ENCODE results near the gene TRIM24. TPM values are rescaled to one million over a fixed set of nuclear protein-coding genes. Genes with fewer than 3 reads are reported as not detected.
"Not testable (repeated sequence)": the region's sequence is repeated elsewhere in the genome, so short reads cannot be mapped to it uniquely, and the experiment has no call there.

The TRIM24 gene
- total RNA-seq (10 to 100 TPM; 55.9 to 63.2 TPM), polyA plus RNA-seq (ENCODE audit: insufficient read depth, low read depth, low replicate concordance) (38.7 TPM)
- long read RNA-seq, donor 1, full-length matches to known transcripts, result 9 of 23 reads
- long read RNA-seq, donor 1, partial matches to known transcripts, result 14 of 23 reads
- long read RNA-seq, donor 1, other reads (novel, unspliced or antisense), result 0 of 23 reads
- long read RNA-seq, donor 2, full-length matches to known transcripts, result 2 of 10 reads
- long read RNA-seq, donor 2, partial matches to known transcripts, result 8 of 10 reads
- long read RNA-seq, donor 2, other reads (novel, unspliced or antisense), result 0 of 10 reads

- peaks cover 3% of the 10 kb centered on the region for H3K4me1 ChIP-seq
- no peaks in the 10 kb centered on the region for H3K36me3 ChIP-seq (ENCODE audit: low read depth, missing control alignments)
- no peak for TF ChIP-seq CTCF (IDR thresholded peaks at IDR 0.05)
- peak; percentile 36 for TF ChIP-seq POLR2A (IDR thresholded peaks at IDR 0.05)
- peak within 1 kb of the TSS; percentile 85 for H3K27ac ChIP-seq
- no peak for DNase-seq
- intact Hi-C loops (cut with DNase I; ENCODE audit: low total_unique reads), result no loop called here
- peak within 1 kb of the TSS; percentile 72 to 88 for H3K4me3 ChIP-seq
- WGBS, 2 donors, result 0 to 1% methylated on average over 6 to 59 of the region's 59 CpGs
- H3K27me3 ChIP-seq, result no peaks in the 10 kb centered on the region
- H3K9me3 ChIP-seq, result no peaks in the 10 kb centered on the region
These were observed at the start of gene TRIM24 for GRCh38 chr7:138460176-138460648. TRIM24 (plus strand) TSS chr7:138460259; CDS start chr7:138460549, 290 bp downstream.

GRCh38 chr7:138412077-138412476 lies 48.0 kb upstream of the TRIM24 start:
- 86 to 93% methylated on average over 3 of the region's 3 CpGs for WGBS, 2 donors
- H3K4me1 ChIP-seq; H3K27ac ChIP-seq; H3K36me3 ChIP-seq (ENCODE audit: low read depth, missing control alignments); H3K4me3 ChIP-seq; H3K9me3 ChIP-seq; H3K27me3 ChIP-seq; DNase-seq; intact Hi-C loops (cut with DNase I; ENCODE audit: low total_unique reads): not testable (repeated sequence)

DNA sequence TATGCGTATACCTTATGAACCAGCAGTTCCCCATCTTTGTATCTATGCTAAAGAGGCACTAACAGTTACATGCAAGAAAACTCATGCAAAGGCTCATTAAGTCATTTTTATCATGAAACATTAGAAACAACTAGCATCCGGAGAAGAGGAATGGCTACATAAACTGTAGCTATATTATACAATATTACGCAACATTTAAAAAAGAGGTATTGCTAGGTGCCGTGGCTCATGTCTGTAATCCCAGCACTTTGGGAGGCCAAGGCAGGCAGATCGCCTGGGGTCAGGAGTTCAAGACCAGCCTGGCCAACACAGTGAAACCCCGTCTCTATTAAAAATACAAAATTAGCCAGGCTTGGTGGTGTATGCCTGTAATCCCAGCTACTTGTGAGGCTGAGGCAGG lies 47.1 kb upstream of the TRIM24 start:
- H3K27me3 ChIP-seq; H3K4me1 ChIP-seq; H3K36me3 ChIP-seq (ENCODE audit: low read depth, missing control alignments); DNase-seq; H3K27ac ChIP-seq; H3K9me3 ChIP-seq; H3K4me3 ChIP-seq; intact Hi-C loops (cut with DNase I; ENCODE audit: low total_unique reads): not testable (repeated sequence)
- whole genome bisulfite sequencing, 2 donors, result 83 to 93% methylated on average over 6 of the region's 6 CpGs

DNA sequence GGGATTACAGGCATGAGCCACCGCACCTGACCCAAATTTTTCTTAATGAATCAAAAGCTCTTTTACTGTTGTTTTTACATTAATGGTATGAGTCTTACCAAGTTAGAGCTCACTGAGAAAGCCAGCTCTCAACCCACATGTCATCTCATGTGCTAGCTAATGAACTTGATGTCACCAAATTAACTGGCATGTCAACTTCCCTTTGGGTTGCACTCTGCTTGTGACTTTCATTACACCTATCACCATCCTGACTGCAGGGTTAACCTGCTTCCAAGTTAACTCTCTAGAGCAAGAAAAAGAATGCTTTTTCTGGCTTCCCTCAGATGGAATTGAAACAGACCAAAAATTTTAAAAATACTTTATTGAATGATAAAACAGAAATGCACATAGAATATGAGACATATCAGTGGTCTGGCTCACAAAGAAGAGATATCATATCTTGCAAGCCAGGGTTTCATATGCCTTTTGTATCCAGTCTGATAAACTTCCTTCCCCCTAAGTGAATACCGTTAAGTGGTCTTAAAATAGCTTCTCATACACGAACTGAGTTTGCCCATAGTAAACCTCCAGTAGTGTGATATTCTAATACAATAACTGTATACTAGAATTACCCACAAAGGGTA lies 42.9 kb upstream of the TRIM24 start:
- no peak for DNase-seq
- intact Hi-C loops (cut with DNase I; ENCODE audit: low total_unique reads), result no loop called here
- 44 to 55% methylated on average over 3 of the region's 3 CpGs for WGBS, 2 donors
- H3K27me3 ChIP-seq, result no peaks in the 10 kb centered on the region
- TF ChIP-seq CTCF (IDR thresholded peaks at IDR 0.05) (no peak), POLR2A (IDR thresholded peaks at IDR 0.05) (no peak)
- H3K27ac ChIP-seq, result no peak overlapping the region
- H3K9me3 ChIP-seq, result no peaks in the 10 kb centered on the region
- H3K4me1 ChIP-seq, result no peaks in the 10 kb centered on the region
- no peak overlapping the region for H3K4me3 ChIP-seq
- no peaks in the 10 kb centered on the region for H3K36me3 ChIP-seq (ENCODE audit: low read depth, missing control alignments)

- H3K27ac ChIP-seq, result no peak overlapping the region
- no peaks in the 10 kb centered on the region for H3K4me1 ChIP-seq
- 36 to 49% methylated on average over 1 of the region's 1 CpG for WGBS, 2 donors
- no peaks in the 10 kb centered on the region for H3K9me3 ChIP-seq
- H3K36me3 ChIP-seq (ENCODE audit: low read depth, missing control alignments), result no peaks in the 10 kb centered on the region
- H3K27me3 ChIP-seq, result no peaks in the 10 kb centered on the region
- intact Hi-C loops (cut with DNase I; ENCODE audit: low total_unique reads), result no loop called here
- DNase-seq, result no peak
- H3K4me3 ChIP-seq, result no peak overlapping the region
- TF ChIP-seq POLR2A (IDR thresholded peaks at IDR 0.05) (no peak), CTCF (IDR thresholded peaks at IDR 0.05) (no peak)
These were observed 42.3 kb upstream of the TRIM24 start for GRCh38 chr7:138417764-138418163.

DNA sequence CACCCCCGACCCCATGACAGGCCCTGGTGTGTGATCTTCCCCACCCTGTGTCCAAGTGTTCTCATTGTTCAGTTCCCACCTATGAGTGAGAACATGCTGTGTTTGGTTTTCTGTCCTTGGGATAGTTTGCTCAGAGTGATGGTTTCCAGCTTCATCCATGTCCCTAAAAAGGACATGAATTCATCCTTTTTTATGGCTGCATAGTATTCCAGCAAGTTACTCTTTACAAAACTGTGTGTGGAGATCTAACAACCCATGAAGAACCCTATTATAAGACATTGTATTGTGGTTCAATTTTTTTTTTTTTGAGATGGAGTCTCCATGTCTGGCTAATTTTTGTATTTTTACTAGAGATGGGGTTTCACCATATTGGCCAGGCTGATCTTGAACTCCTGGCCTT lies 41.7 kb upstream of the TRIM24 start:
- H3K4me1 ChIP-seq; intact Hi-C loops (cut with DNase I; ENCODE audit: low total_unique reads); H3K4me3 ChIP-seq; H3K27ac ChIP-seq; DNase-seq; H3K27me3 ChIP-seq; H3K36me3 ChIP-seq (ENCODE audit: low read depth, missing control alignments); H3K9me3 ChIP-seq: not testable (repeated sequence)
- 74 to 78% methylated on average over 1 of the region's 1 CpG for WGBS, 2 donors

Measured in testis (tissue), 5 donors.